D341Med (cell line): ENCODE data around the gene KIN.
A peak's percentile ranks its signal among the peaks of the same experiment; 100 is the strongest.
"Not testable (repeated sequence)": the region's sequence is repeated elsewhere in the genome, so short reads cannot be mapped to it uniquely, and the experiment has no call there.

ENCODE experiments used
- DNase-seq: peaks from one replicate; pipeline ENCODE4 v3.0.0; 2012; ENCODE audit warnings: low spot score

The KIN gene

DNA sequence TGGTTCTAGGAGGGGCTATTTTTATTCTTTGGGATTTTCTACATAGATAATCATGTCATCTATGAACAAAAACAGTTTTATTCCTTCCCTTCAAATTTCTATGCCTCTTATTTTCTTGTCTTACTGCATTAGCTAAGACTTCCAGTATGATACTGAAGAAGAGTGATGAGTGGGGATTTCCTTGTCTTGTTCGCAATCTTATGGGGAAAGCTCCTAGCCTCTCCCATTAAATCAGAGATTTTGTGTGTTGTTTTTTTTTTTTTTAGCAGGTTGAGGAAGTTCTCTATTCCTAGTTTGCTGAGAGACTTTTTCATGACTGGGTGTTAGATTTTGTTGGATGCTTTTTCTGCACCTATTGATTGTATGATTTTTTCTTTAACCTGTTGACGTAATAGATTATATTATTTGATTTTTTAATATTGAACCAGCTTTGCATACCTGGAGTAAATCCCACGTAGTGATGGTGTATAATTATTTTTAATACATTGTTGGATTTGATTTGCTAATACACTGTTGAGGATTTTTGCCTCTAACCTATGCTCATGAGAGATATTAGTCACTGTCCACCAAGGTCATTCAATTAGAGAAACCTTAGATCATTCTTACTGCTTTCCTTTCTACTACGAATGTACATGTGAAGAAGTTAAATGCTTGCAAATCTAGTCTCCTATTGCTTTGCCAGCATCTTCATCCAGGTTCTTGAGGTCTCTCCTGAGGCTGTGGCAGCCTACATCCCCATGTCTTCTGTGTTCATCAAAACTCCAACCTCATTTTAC lies 6.6 kb upstream of the KIN start:
- no peak for DNase-seq

DNA sequence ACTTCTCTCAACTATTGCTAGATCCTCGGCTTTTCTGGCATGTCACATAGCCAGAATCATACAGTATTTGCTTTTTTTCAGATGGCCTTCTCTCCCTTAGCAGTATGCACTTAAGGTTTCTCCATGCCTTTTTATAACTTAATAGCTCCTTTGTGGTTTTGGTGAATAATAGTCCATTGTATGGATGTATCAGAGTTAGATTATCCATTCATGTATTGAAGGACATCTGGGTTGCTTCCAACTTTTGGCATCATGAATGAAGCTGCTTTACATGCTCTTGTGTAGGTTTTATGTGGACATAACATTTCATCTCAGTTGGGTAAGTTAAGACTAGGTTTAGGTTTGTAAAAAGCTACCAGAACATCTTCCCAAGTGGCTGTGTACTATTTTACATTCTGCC lies 4.7 kb upstream of the KIN start:
- DNase-seq: no peak

DNA sequence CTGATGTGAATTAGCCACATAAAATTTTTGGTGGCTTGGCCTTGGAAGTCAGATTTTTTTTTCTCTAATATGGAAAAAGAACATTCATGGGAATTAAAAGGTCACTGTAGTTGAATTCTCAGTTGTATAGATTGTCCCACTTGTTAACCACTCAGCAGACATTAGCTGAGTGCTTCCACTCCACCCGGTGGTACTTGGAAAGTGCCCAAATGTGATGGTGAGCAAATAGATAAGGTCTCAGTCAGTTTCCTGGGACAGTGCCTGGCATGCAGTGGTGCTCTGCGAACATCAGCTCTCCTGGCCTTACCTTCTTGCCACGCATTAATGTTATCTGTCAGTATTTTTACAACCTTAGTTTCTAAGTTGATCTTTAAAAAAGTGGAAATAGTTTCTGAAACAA lies 1.6 kb upstream of the KIN start:
- DNase-seq: no peak

DNA sequence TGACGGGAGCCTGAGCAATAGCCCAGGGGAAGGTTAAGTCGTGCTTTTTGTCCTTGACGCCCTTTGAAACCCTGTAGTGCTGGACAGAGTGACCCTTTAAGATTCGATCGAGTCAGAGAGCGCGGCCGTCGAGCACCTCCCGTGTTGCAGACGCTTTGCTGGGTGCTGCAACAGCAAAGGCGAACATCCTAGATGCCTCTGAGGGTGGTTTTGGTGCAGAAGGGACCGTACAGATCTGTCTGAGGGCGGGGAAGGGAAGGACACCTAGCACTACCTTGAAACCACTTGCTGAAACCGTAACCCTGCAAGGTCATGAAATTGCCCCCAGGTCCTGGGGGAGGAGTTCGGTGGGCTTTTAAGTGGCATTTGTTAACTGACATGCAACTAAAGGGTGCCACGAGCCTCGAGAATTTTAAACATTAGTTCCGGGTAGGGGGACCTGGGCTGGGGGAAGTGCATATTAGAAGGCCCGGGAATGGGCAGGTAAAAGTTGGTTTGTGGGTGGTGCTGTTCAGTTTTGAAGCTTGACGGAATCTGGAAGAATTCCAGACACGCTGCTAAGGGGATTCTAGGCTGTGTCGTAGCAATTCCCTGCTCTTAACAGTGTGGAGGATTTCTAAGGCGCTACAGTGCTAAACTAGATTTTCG lies 970 bp upstream of the KIN start:
- peak; percentile 22 for DNase-seq

DNA sequence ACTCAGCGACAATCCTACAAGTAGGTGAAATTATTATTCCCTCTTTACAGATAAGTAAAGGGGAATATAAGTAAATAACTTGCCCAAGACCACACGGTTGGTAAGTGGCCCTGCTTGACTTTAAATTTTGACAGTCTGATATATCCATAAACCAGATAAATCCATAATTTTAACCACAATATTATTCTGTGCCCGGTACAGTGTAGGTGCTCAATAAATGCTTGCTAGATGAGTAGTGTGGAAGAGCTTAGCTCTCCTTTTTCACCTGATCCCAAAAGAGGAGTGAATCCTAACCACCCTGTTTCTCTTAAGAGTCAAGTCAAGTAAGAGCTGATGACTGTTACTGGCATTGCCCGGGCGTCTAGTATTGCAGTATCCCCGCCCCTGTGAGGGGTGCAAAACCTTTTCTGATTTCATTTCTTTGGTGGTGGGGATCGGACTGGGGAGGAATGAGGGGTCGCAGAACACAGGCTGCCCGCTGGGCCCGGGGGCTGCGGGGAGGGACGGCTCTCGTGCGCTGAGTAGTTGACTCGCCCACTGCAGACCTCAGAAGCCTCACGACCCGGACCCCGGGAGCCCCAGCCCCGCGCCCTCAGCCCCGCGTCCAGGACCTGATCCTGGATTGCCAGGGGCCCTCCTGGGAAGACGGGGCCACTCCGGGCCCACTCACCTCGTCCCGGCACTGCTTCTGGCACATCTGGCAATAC lies 490 bp downstream of the KIN start:
- DNase-seq: no peak

DNA sequence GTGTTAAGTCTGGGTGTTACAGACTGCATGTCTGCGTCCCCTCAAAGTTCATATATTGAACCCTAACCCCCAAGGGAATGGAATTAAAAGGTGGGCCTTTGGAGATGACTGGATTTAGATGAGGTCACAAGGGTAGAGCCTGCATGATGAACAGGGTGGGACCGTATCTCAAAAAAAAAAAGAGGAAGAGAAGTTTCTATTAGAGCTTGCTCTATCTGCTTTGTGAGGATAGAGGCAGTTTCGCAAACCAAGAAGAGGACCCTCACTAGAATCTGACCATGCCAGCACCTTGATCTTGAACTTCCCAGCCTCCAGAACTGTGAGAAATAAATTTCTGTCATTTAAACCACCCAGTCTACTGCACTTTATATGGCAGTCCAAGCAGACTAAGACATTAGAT lies 1.4 kb downstream of the KIN start:
- no peak for DNase-seq

DNA sequence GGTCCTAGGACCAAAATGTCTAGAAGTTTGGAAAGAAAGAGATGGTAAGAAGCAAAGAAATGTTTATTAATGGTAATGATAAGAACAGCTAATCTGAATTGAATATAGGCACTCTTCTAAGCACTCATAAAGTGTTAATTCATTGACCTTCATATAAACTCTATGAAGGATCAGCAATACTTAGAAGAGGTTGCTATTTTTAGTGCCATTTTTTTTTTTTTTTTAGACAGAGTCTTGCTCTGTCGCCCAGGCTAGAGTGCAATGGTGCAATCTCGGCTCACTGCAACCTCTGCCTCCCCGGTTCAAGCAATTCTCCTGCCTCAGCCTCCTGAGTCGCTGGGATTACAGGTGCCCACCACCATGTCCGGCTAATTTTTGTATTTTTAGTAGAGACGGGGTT lies 5.6 kb downstream of the KIN start:
- DNase-seq: not testable (repeated sequence)

DNA sequence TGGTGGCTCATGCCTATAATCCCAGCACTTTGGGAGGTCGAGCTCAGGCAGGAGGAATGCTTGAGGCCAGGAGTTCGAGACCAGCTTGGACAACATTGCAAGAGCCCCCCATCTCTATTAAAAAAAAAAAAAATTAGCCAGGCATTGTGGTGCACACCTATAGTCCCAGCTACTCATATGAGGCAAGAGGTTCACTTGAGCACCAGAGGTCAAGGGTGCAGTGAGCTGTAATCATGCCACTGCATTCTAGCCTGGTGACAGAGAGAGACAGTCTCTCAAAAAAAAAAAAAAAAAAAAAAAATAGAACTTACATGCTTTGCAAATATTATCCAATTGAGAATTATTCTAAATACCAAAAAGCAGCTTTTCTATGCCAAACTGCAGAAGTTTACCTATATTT lies 11.0 kb downstream of the KIN start:
- DNase-seq: no peak

DNA sequence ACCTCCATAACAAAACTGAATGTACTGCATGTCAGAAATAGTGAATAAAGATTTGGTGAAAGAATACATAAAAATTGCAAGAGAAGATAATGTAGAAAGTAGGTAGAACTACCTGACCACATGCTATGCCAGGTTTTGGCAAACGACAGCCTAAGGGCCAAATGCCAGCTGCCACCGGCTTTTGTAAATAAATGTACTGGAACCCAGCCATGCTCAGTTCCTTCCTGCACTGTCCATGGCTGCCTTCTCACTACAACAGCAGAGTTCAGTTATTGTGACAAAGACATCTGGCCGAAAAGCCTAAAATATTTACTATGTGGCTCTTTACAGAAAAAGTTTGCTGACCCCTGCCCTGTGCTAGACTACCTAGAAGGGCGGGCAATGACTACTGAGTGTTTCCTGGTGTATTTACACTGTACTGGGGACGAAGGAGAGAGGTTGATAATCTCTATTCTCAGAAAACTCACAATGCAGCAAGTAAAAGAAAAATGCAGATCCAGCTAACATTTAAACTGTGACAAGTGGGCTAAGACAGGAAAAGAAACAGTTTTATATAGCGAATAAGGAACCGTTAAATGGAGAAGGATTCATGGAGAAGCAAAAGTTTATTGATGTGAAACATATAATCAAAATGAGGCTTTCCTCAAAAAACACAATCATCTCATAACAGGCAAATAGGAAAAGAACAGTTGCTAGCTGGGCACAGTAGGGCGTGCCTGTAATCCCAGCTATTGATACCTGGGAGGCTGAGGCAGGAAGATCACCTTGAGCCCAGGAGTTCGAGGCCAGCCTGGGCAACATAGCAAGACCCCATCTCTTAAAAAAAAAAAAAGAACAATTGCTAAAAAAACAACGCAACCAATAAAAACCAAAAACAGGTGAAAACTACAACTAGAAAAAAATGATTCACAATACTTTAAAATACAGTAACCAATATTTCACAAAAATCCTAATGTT lies 13.7 kb downstream of the KIN start:
- no peak for DNase-seq

DNA sequence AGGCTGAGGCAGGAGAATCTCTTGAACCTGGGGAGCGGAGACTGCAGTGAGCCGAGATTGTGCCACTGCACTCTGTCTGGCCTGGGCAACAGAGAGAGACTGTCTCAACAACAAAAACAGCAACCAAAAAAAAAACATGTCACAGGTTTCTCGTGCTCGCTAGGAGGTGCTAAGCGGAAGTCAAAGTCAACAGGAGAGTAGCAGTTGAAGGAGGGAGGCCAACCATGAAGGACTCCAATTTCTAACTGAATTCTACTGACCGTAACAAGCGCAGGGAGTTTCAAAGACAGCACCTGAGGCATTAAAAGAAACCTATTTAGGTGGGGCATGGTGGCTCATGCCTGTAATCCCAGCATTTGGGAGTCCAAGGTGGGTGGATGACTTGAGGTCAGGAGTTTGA lies 19.4 kb downstream of the KIN start:
- no peak for DNase-seq

DNA sequence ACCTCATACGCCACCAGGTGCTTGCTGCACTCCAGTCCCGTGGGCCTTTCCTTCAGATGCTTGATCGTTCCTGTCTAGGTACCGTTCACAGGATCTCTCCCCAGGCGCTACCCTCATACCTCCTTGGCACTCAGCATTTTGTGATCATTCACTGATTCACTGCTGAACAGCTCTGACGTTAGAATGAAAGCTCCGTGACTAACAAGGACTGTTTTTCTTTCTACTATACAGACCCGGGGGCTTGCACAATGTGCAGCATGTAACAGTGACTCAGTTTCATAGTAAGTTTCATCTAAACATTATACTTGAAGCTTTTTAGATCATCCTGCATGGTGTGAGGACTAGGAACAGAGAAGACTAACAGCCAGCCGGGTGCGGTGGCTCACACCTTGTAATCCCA lies 20.6 kb downstream of the KIN start:
- DNase-seq: no peak

DNA sequence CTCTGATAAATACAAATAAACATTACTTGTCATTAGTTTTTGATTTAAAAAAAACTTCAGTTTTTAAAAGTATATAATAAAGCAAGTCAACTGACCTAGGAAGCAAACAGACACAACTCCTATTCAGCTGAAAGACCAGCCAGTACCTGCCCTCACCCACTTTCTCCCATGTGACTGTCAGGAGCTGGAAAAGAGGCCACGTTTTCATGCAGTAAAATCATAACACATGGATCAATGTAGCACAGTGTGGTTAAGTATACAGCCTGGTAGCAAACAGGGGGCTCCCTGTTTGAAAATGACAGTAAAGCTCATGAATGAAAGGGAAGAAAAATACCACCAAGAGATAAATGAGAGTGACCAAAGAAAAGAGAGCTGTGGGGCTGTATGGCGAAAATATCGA lies 21.6 kb downstream of the KIN start:
- no peak for DNase-seq

DNA sequence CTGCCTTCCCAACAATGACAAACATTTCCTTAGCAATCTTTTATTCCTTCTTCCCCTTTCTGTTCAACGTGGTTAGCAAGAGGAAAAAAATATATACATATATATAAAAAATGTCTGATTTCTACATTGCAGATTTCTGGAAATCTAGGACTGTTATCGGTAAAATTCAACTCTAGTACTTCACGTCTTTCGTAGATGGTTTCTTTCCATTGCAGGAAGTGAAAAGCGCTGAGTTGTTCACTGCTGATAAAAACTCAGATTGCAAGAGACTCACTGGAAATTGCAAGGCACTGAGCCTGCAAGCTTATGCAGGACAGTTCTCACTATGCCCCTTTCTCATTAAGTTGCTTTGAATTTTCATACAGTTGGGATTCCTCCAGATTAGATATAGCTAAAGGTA lies 23.9 kb downstream of the KIN start:
- DNase-seq: no peak

DNA sequence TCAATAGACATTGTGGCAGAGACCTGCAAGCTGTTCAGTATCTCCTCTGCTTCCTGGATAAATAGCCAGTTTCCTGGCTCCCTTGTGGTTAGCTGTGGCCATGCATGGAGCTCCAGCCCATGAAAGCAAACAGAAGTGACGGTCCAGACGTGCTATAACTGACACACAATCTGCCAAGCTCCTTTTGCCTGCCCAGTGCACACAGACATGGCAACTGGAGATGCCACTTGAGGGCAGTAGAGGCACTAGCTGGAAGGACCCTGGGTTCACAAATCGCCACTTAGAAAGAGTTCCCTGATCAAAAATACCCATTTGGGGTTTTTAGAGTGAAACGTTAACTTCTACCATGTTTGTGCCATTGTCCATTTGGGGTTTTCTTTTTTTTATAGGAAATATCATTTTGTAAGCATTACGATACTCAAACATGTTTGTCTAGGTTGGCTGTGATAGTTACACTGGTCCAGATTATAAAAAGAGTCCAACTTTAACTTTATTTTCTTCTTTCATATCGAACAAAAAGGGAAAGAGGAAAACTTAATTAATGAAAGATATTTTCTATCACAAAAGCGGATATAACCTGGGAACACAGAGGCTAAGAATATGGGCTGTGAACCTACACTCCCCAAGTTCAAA lies 31.3 kb downstream of the KIN start:
- peak; percentile 62 for DNase-seq

DNA sequence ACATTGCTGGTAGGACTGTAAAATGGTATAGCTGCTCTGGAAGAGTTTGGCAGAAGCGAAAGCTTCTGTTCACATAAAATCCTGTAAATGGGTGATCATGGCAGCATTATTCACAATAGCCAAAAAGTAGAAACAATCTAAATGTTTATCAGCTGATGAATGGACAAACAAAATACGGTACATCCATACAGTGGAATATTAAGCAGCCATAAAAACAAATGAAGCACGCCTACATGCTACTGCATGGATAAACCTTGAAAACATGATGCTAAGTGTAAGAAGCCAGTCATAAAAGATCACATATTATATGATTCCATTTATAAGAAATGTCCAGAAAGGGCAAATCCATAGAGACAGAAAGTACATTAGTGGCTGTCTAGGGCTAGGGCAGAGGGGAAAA lies 32.7 kb downstream of the KIN start:
- no peak for DNase-seq

DNA sequence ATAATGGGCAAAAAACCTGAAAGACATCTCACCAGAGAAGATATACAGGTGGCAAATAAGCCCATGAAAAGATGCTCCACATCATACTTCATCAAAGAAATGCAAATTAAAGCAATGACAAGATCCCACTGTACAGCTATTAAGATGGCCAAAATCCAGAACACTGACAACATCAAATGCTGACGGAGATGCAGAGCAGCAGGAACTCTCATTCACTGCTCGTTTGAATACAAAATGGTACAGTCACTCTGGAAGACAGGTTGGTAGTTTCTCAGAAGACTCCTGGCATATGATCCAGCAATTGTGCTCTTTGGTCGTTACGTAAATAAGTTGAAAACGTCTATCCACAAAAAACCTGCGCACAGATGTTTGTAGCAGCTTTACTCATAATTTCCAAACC lies 35.5 kb downstream of the KIN start:
- no peak for DNase-seq

DNA sequence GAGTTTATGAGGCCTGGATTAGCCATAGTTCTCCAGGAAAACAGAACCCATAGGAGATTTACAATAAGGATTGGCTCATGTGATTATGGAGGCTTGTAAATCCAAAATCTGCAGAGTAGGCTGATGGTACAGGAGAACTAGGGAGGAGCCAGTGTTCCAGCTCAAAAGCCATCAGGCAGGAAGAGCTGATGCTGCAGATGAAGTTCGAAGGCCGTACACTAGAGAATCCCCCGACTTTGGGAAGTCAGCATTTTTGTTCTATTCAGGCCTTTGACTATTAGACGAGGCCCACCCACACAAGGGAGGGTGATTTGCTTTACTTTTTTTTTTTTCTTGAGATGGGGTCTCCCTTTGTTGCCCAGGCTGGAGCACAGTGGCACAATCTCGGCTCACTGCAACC lies 37.6 kb downstream of the KIN start:
- DNase-seq: no peak

DNA sequence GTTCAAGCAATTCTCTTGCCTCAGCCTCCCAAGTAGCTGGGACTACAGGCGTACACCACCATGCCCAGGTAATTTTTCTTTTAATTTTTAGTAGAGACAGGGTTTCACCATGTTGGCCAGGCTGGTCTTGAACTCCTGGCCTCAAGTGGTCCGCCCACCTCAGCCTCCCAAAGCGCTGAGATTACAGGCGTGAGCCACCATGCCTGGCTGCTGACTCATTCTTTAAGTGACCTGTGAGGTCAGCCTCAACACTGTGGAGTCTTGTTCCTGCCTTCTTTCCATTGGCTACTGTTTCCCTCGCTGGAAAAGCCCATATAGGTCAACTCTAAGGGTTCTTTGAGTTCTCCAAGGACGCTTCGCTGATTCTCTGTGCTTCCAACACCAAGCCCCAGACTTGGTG lies 39.2 kb downstream of the KIN start:
- not testable (repeated sequence) for DNase-seq

DNA sequence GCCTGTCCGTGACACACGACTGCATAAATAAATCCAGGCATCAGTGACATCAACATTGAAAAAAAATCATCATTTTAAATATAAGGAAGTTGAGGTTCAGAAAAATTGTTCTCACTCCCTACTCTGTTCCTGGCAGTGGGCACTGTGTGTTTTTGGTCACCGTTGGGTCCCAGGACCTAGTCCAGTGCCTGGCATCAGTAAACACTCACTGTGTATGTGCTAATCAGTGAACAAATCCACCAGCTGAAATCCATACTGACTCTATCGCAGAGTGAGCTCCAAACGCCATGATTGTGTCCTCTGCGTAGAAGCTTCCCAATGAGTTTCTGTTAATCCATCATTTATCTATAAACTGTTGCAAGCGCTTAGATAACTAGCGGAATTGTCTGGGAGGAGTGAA lies 43.5 kb downstream of the KIN start:
- no peak for DNase-seq

DNA sequence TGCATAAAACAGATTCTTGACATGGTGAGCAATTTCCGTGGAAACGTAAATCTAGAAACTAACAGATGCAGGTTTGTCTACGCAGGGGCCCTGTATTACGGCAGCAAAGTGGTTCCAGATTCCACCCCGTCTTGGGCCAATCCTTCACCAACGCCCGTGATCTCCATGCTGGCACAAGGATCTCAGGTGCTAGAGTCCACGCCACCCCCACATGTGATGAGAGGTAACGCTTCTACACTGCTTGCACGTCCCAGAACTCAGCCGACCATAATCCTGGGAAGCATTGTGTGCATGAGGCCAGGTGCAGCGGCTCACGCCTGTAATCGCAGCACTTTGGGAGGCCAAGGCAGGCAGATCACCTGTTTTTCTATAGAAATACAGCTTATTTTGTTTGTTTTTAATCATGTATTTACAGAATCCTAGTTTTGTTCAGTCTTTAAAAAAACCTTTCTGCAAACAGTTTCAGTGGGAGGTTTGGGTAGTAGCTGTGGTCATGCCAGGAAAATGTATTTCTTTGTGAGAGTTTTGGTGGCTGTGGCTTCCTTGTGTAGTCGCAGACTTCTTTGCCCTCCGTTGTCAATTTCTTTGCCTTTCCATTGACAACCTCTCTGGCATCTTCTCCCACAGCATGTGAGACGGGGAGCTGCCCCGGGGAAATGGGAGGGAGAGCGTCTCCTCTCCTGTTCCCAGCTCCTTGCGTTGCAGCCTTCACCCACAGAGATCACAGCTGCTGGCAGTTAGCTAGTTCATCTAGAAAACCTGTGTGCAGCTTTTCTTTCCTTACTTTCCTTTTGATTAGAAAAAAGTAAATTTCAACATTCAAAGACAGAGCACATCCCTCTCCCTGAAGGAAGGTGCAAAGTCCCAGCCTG lies 49.0 kb downstream of the KIN start:
- DNase-seq: no peak

DNA sequence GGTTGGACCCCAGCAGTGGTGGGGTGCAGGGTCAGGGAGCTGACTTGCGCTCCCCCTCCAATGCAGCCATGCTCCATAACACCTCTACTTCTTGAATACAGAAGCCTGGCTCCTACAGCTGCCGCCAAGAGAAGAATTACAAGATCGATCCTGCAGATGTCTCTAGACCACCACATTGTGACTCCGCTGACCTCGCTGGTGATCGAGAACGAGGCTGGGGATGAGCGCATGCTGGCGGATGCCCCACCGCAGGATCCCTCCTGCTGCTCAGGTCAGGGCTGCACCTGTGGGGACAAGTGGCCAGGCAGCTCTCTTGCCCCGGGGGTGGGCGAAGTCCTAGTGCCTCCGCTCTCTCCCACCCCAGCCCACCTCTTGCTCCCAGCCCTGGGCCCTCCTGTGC lies 53.0 kb downstream of the KIN start:
- DNase-seq: no peak
